MM.1S (cell line): ENCODE measurements around the gene NME1.
"Not testable (repeated sequence)": the region's sequence is repeated elsewhere in the genome, so short reads cannot be mapped to it uniquely, and the experiment has no call there.

Experiments used
- EZH2 ChIP-seq: fragments of 300-600 bp; sonication (generic); optimal IDR thresholded peaks from 2 replicates; pipeline ENCODE3; 2017; ENCODE audit warnings: low read depth, mild to moderate bottlenecking, antibody characterized with exemption, low read length, mixed read lengths
- EZH2phosphoT487 ChIP-seq: fragments of 300-600 bp; sonication (generic); IDR thresholded peaks from 2 replicates; pipeline ENCODE4 v1.6.1; 2018; ENCODE audit warnings: antibody characterized with exemption, low read length
- TF ChIP-seq, protein P1 (sequence below): fragments of 300-600 bp; sonication (generic); IDR thresholded peaks from 2 replicates; pipeline ENCODE4 v1.5.1; 2016; ENCODE audit warnings: antibody characterized with exemption, low read length, mixed read lengths

DNA sequence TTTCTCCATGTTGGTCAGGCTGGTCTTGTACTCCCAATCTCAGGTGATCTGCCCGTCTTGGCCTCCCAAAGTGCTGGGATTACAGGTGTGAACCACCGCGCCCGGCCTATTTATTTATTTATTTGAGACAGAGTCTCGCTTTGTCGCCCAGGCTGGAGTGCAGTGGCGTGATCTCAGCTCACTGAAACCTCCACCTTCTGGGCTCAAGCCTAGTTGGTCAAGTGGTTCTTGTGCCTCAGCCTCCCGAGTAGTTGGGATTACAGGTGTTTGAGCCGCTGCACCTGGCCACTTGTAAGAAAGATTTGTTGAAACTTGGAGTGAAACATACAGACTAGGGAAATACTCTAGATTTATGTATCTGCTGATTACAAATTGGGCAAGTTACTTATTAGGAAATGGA lies 18.7 kb downstream of the NME1 start:
- TF ChIP-seq, protein P1, sequence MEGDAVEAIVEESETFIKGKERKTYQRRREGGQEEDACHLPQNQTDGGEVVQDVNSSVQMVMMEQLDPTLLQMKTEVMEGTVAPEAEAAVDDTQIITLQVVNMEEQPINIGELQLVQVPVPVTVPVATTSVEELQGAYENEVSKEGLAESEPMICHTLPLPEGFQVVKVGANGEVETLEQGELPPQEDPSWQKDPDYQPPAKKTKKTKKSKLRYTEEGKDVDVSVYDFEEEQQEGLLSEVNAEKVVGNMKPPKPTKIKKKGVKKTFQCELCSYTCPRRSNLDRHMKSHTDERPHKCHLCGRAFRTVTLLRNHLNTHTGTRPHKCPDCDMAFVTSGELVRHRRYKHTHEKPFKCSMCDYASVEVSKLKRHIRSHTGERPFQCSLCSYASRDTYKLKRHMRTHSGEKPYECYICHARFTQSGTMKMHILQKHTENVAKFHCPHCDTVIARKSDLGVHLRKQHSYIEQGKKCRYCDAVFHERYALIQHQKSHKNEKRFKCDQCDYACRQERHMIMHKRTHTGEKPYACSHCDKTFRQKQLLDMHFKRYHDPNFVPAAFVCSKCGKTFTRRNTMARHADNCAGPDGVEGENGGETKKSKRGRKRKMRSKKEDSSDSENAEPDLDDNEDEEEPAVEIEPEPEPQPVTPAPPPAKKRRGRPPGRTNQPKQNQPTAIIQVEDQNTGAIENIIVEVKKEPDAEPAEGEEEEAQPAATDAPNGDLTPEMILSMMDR = not testable (repeated sequence)
- not testable (repeated sequence) for TF ChIP-seq EZH2phosphoT487, EZH2
